Left colon (tissue), 2 donors: Measurements from ENCODE around the gene CCKAR. TPM values are rescaled to one million over a fixed set of nuclear protein-coding genes. Genes with fewer than 3 reads are reported as not detected.

Source experiments
- ATAC-seq: fragments of 200-7000 bp; cut with Tn5 transposase; one replicate; pipeline ENCODE4 v1.9.1; 2020; ENCODE audit warnings: mild to moderate bottlenecking, moderate library complexity
- DNase-seq, 2 donors: peaks; one replicate each; pipeline ENCODE4 v3.0.0-alpha.2; 2020
- intact Hi-C, 2 donors: fragments of 100-400 bp; cut with DNase I in 1 of 2; cut with micrococcal nuclease in 1 of 2; formaldehyde crosslinking; loops; one replicate each; pipeline versions ENCODE4 v1.11.2 to v1.14.0; 2022; cut with DNase I, micrococcal nuclease
- total RNA-seq, 2 donors: library from RNA; stranded (reverse); fragmentation: NEBNext Ultra II Directional; extraction: Animal tissue kit (Norgen Biotek cat#: 25700); gene quantifications; one replicate each; pipeline ENCODE4 v1.2.1, GENCODE V29; 2021
- donor health status: DM: no; HTN: no; CAD: no.
- donor health status: DM: yes; HTN: yes; CAD: no.

The CCKAR gene
- total RNA-seq, 2 donors from 2014 or later, result not detected

DNA sequence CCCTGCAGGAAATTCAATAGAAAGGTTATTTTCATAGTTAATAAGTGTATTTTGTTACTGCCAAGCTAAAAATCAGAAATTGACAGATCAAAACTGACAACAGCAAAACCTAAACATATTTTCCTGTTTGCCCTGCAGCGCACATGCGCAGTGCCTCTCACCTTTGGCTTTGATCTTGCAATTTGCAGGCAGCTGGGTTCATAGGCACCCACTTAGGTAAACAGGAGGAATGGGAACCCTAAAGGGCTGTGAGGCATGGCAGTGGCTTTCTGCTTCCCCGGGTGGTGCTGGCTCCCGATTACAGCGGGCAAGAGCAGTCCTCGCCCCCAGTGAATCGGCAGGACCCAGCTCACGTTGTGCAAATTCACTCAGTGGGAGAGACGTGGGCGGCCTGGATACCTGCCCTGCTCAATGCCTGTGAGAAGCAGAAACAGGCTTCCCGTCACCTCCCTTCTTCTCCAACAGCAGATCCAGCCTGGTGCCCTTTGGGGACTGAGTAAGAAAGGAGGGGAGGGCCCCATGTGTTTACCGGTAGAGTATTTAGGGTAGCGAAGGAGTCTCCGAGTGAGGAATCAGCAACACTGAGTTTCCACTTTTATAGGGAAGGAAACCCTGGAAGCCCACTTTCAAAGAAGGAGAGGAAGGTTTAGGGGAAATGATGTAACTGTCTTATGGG is 25.7 kb downstream of the CCKAR start:
- intact Hi-C loops, result no loop called here
- no peak for DNase-seq
- no peak for ATAC-seq

DNA sequence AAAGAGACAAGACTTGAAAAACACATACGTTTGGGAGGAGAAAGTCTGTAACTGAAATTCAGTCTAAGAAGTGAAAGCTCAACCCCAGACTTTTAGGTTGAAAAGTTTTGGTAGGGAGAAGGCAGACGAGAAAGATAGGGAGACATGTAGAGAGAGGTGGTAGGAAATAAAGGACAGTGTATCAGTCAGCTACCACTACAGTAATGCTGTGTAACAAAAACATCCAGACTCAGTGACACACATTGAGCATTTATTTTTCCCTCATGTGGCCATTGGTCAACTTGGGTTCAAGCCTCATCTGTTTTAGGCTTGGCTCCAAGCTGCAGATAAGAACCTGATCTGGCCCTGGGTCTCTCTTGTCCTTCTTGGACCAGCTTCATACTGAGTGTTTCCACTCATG is 26.9 kb downstream of the CCKAR start:
- ATAC-seq (no peak), DNase-seq (no peak)
- intact Hi-C loops, result no loop called here

DNA sequence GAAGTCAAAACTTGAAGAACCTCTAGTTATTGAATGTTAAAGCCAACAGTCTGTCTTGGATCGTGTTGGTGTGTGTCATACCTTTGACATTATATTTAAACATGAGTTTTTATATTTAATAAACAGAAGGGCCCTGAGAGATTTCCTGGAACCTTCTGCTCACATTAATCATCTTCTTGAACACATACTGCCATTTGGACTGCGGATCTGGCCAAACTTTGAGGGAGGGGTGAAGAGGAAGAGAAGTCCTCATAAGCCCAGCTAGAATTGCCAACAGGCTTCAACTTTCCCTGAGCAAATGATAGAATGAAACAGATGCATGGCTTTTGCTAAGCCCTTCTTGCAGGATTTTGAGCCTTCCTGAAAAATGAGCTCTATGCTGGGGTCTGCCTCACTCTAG is 27.4 kb downstream of the CCKAR start:
- ATAC-seq (no peak), DNase-seq (no peak)
- intact Hi-C loops, result no loop called here

DNA sequence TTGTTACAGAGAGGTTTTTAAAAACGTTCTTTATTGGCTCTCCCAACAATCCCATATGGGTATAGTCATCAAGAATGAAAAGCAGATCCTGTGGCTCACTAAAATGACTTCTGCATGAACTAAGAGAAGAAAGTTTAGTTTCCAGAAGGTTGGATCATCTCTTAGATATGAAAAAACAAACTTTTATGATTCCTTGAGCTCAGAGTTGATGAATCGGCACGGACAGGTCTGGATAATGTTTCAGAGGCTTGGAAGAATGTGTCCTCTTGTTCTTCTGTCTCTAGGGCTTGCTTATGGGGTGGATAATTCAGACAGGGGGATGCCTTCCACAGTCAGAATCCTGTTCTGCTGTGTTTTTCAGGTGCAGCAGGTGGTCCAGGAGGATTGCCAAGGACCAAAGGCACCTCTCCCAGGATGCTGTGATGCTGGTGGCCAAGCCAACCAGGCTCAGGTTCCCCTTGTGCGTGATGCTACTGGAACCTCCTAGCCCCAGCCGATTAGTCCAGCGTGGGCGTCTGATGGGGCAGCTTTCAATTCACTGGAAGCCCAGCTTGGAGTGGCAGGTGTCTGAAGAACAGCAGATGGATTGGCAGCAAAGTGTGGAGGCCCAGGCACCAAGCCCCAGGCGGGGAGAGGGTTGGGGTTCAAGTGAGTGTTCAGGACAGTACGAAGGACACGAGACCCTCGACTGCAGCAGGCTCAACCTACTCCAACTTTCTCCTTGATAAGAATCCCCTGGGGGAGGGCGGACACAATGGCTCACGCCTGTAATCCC is 30.3 kb downstream of the CCKAR start:
- DNase-seq (no peak), ATAC-seq (no peak)
- intact Hi-C loops, result loop anchor here in 1 of 2 donors (10.0 kb wide), 1 partner anchor 555 kb away; no protein-coding TSS in a partner anchor

DNA sequence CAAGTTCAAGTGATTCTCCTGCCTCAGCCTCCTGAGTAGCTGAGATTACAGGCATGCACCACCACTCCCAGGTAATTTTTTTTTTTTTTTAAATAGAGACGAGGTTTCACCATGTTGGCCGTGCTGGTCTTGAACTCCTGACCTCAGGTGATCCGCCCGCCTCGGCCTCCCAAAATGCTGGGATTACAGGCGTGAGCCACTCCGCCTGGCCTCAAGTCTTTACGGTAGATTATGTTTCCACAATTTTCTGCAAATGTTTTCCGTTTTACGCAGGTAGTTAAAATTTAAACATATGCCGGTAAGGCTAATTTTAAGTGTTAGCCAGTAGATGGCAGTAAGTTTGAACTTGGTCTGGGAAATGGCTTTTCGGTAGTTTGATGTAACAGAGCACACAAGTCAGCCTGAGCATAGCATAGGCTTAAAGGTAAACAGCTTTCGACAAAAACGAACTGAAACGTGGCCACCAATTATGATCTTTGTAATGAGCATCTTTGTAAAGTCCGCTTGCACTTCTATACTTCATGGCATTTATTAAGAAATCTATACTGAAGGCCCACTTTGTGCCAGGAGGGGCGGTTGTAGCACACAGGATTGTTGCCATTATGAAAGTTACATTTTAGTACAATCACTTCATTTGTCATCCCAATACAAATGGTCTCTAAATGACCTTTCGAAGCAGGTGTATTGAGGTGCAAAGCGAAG is 31.1 kb downstream of the CCKAR start:
- intact Hi-C loops, result loop anchor here in 1 of 2 donors (10.0 kb wide), 1 partner anchor 556 kb away; no protein-coding TSS in a partner anchor
- ATAC-seq (peak; percentile 78), DNase-seq (no peak)

DNA sequence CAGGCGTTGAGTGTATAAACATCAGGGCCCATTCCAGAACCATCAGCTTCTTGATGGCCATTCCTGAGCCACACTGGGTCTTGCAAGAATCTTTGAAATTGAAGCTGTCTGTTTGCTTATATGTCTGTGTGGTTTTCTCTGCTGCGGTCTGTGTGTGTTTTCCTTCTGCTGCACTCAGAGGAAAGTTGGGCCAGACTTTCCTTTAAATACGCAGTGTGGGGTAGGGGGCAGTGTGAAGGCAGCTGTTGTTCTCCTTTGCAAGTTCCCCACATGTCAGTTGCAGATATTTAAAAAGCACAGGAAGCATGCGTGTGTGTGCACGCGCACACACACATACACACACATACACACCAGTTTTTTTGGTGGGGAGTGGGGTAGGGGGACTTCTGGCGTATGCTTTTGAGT is 32.1 kb downstream of the CCKAR start:
- ATAC-seq (no peak), DNase-seq (no peak)
- intact Hi-C loops, result loop anchor here in 1 of 2 donors (10.0 kb wide), 1 partner anchor 557 kb away; no protein-coding TSS in a partner anchor

DNA sequence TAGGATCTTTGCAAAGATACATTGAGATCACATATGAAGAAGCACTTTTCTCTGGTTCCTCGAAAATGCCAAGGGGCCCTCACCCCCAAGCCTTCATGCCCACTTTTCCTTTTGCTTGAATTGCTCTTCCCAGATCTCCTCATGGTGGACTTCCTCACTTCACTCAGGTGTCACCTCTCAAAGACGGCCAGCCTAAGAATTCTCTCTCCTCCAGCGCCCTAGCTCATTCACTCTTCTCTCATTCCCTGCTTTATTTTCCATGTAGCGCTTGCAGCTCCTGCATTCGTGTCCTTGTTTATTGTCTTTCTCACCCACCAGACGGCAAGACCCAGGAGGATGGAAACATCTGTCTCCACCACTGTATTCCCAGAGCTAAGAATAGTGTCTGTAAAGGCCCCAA is 32.9 kb downstream of the CCKAR start:
- no peak for ATAC-seq
- intact Hi-C loops, result loop anchor here in 1 of 2 donors (10.0 kb wide), 1 partner anchor 557 kb away; no protein-coding TSS in a partner anchor
- no peak for DNase-seq

DNA sequence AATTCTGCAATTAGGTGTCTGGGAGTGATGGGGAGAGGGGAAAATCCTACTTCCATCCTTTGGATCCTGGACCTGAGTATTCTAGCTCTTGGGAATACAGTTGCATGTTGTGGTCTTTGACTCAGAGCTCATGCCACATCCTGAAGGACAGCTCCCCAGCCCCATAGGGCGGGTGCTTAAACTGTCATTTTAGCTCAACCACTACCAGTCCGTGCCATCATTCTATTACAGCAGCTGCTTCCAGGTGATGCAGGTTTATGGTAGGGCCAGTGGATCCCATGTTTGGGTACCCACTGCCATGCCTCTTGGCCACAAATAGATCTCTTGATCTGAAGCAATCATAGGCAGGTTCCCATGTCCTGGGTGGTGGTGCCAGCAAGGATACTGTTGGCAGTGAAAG is 34.7 kb downstream of the CCKAR start:
- ATAC-seq, result no peak
- intact Hi-C loops, result loop anchor here in 1 of 2 donors (10.0 kb wide), 1 partner anchor 559 kb away; no protein-coding TSS in a partner anchor
- DNase-seq, result no peak

DNA sequence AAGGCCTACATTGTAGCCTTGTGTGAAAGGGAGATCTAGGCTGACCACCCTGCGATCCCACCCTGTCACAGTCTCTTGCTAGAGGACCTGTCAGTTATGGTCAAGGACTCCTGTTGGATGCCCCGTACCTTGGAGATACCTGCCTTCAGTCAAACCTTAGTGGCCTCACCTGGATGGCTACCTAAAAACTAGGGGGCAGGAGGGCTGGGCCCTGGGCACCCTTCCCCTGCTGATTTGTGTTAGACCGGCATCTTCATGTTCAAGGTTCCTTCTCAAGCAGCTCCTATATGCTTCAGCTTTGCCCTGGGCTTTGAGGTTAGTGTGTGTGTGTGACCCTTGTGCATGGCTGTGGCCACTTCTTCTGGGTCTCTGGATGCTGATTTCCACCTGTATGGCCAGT is 35.3 kb downstream of the CCKAR start:
- DNase-seq (no peak), ATAC-seq (no peak)
- intact Hi-C loops, result loop anchor here in 1 of 2 donors (10.0 kb wide), 1 partner anchor 560 kb away; no protein-coding TSS in a partner anchor

DNA sequence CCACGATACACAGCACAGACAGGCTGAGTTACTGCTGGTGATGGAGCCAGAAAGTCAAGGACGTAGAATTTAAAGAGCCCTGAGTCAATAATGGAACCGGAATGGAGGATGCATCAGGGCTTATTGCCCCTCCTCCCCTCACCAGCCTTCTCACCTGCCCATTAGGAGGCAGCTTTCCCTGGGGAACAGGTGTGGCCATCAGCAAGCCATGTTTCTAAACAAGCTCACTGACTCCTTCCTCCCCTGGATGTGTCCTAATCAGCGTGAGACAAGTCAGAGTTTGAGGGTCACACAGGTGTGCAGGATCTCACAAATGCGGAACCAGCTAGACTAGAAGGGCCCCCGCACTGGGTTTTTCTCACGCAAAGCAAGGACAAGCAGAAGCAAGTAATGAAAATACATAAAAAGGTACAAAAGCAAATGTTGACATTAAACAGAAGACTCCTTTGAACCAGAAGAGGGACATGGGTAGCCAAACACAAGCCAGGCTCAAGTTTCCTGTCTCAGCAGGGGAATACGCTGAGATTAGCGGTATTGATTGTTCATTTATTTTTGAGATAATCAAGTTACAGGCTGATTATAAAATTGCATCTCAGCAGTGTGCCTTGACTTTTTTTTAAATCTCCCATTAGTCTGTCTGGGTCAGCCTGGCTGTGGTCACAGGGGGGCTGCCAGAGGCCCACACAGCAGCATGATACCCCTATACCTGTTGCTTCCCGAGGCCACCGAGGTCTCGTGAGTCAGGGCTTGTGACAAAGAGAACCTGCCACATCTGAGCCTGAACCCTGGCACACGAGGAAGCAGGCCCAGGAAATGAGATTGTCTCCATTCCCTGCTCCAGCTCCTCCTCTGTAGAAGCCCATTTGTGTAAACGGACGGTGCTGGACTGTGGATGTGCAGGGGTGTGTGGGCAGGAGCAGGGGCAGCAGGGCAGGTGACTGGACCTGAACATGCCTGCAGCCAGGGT is 37.4 kb downstream of the CCKAR start:
- intact Hi-C loops, result loop anchor here in 1 of 2 donors (10.0 kb wide), 1 partner anchor 562 kb away; no protein-coding TSS in a partner anchor
- ATAC-seq (peak; percentile 28), DNase-seq (no peak)

DNA sequence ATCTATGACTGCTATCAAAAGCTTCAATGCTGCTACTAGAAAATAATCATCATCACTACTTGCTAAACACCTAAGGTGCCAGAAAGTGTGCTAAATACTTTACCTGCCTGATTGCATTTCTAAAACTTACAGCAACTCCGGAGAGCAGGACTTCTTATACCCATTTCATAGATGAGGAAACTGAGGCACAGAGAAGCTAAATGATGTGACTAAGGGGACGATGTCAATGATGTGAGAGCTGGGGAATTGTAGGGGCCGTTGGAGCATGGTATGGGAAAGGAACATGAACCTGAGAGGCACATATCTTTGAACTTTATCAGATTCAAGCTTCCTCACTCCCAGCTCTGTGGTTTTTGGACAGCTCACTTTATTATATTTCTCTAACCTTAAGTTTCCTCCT is 38.7 kb downstream of the CCKAR start:
- intact Hi-C loops, result loop anchor here in 1 of 2 donors (10.0 kb wide), 1 partner anchor 563 kb away; no protein-coding TSS in a partner anchor
- no peak for ATAC-seq

DNA sequence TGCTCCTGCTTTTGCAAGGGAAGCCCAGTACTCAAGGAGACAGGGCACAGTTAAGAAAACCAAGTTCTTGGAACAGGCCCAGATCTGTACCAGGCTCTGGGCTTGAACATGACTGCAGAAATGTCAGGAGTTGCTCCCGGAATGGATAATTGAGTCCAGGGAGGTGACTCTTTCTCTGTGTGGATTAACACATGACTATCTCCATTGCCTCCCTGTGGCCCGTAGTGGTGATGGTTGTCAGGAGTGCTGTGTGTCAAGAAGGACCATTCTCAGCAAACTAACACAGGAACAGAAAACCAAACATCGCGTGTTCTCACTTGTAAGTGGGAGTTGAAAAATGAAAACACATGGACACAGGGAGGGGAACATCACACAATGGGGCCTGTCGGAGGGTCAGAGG is 39.9 kb downstream of the CCKAR start:
- no peak for ATAC-seq
- DNase-seq, result no peak
- intact Hi-C loops, result loop anchor here in 1 of 2 donors (10.0 kb wide), 1 partner anchor 564 kb away; no protein-coding TSS in a partner anchor

More for the DNA sequence above, 38.7 kb downstream of the CCKAR start:
- DNase-seq, result no peak

DNA sequence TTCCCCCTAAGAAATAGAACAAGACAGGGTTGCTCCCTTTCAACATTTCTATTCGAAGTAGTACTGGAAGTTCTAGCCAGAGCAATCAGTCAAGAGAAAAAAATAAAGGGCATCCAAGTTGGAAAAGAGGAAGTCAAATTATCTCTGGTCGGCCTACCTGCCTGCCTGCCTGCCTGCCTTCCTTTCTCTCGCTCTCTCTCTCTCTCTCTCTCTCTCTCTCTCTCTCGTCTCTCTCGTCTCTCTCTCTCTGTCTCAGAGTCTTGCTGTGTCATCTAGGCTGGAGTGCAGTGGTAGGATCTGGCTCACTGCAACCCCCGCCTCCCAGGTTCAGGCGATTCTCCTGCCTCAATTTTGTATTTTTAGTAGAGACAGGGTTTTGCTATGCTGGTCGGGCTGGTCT is 42.9 kb downstream of the CCKAR start:
- ATAC-seq (no peak), DNase-seq (no peak)
- intact Hi-C loops, result no loop called here

DNA sequence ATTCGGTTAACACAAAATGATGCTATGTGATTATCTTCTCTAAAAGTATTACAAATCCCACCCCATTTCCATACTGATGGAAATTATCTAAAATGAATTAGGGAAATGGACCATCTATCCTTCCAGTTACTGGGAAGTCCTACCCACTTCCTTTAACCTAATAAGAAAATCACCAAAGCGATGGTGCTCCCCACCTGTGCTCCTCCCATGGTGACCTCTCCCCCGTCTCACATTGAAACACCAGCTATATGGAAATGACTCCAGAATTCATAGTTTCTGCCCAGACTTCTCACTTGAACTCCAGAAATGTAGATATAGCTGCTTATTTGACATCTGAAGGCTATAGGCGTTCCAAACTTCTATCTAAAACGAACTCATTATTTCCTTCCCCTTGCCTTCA is 48.5 kb downstream of the CCKAR start:
- intact Hi-C loops, result no loop called here
- no peak for DNase-seq
- no peak for ATAC-seq

DNA sequence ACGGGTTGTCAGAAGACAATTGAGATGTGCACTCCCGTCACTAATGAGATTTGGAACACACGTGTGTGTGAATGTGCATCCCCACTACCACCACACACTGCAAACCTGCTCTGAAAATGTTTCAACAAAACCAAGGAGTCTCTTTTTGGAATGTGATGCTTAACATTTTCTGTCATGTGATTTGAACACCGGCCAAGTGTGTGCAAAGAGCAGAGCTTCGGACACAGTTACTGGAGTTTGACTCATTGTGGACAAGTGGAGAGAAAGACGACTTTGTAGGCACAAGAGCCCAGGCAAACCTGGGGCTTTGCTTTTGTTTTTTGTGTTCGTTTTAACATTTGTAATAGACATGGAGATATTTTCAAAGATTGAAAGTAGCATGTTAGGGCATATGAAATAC is 49.2 kb downstream of the CCKAR start:
- DNase-seq (no peak), ATAC-seq (no peak)
- intact Hi-C loops, result no loop called here

DNA sequence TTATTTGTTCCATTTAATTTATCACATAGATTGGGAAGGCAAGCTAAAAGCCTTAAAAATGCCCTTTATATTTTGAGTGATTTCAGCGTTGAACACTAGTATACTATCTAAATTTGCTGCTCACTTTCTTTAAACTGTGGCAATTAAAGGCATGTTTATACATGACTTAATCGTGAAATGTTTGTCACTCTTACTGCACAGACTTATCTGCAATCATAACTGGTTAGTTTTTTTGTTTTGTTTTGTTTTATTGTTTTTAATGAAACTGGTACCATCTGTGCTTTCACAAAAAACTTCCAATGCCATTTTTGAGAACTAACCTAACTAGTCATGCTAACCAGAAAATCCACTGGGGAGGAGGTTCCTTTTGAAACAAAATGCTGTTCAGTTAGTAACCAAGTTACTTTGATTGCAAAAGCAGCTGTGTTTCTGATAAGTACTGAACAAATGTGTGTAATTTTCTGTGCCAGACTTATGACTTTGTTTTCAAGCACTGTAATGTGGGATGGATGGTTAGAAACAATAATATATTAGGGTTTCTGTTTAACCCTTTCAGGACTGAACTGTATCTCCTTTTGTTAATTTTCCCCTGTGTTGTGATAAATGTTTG is 56.1 kb downstream of the CCKAR start:
- no peak for DNase-seq
- no peak for ATAC-seq
- intact Hi-C loops, result no loop called here

DNA sequence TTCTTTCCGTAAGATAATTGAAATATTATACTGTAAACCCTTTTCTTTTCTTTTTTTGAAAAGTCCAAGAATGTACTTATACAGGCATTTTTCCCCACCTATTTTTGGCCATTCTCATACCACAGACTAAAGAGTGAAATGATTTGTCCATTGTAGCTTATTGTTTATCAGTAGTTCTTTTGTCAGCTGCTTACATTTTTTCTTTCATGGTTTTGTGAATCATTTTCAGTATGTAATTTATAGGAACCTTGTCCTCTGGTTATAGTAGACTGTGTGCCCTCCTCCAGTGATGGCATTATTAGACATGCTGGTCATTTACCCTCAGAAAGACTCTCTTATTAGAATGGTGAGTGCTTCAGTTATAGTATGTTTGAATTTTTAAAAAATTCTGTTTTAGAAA is 56.7 kb downstream of the CCKAR start:
- DNase-seq, result no peak
- ATAC-seq, result no peak
- intact Hi-C loops, result no loop called here

DNA sequence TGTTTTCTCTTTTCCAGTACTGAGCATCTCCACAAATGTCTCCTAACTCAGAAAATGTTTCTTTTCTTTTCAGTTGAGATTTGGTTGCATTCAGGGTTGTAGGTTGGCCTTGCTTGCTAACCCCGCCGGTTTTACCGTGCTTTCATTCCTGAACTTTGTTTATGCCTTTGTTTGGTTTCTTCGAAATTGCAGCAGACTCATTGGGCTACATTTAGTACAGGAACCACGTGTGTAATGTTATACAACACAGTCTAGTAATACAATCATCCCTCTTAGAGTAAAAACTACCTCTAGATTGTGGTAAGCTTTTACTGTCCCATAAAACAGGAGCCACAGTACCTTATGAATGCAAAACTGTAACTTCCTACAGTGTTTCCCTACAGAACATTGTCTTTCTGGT is 57.9 kb downstream of the CCKAR start:
- intact Hi-C loops, result no loop called here
- DNase-seq, result no peak
- ATAC-seq, result no peak
